Epithelial cell of esophagus (primary cell): ENCODE results near the gene MDM1.

ENCODE experiments used
- DNase-seq: peaks from one replicate; pipeline ENCODE4 v3.0.0; 2010; ENCODE audit warnings: low read depth
- H3K4me3 ChIP-seq: 2 replicates; pipeline ENCODE4 v1.5.1; 2011; ENCODE audit warnings: mild to moderate bottlenecking, low read length, control low read depth
- TF ChIP-seq, protein P1 (sequence below): IDR thresholded peaks from 2 replicates; pipeline ENCODE4 v1.5.1; 2011; ENCODE audit warnings: low read depth, mild to moderate bottlenecking, low read length, control low read depth, inconsistent platforms; ENCODE audit not compliant: insufficient read depth; ENCODE audit errors: missing control alignments

The MDM1 gene

GRCh38 chr12:68367116-68367515 lies 35.0 kb upstream of the MDM1 start:
- TF ChIP-seq, protein P1, sequence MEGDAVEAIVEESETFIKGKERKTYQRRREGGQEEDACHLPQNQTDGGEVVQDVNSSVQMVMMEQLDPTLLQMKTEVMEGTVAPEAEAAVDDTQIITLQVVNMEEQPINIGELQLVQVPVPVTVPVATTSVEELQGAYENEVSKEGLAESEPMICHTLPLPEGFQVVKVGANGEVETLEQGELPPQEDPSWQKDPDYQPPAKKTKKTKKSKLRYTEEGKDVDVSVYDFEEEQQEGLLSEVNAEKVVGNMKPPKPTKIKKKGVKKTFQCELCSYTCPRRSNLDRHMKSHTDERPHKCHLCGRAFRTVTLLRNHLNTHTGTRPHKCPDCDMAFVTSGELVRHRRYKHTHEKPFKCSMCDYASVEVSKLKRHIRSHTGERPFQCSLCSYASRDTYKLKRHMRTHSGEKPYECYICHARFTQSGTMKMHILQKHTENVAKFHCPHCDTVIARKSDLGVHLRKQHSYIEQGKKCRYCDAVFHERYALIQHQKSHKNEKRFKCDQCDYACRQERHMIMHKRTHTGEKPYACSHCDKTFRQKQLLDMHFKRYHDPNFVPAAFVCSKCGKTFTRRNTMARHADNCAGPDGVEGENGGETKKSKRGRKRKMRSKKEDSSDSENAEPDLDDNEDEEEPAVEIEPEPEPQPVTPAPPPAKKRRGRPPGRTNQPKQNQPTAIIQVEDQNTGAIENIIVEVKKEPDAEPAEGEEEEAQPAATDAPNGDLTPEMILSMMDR = no peak
- no peak overlapping the region for H3K4me3 ChIP-seq
- no peak for DNase-seq

GRCh38 chr12:68364893-68365725 lies 32.9 kb upstream of the MDM1 start:
- TF ChIP-seq, protein P1 = no peak
- peak overlapping the region; percentile 13 for H3K4me3 ChIP-seq
- peak; percentile 98 for DNase-seq

GRCh38 chr12:68364328-68364727 lies 32.2 kb upstream of the MDM1 start:
- DNase-seq = no peak
- TF ChIP-seq, protein P1 = no peak
- no peak overlapping the region for H3K4me3 ChIP-seq

DNA sequence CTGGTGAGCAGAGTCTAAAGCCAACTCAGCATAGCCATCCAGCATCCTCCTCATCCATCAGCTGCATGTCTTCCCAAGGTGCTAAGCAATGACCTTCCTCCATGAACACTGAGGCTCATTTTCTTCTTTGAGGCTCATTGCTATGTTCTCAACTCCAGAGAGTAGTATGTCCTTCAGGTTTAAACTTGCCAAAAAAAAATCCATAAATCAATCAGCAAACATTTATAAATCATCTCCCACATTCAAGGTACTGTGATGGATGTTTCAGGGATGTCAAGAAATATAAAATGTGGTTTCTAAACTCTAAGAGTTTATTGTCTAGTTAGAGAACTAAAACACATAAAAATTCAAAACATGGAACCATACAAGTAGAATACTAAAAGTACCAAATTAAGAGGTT lies 29.8 kb upstream of the MDM1 start:
- H3K4me3 ChIP-seq = no peak overlapping the region
- TF ChIP-seq, protein P1 = no peak
- no peak for DNase-seq

DNA sequence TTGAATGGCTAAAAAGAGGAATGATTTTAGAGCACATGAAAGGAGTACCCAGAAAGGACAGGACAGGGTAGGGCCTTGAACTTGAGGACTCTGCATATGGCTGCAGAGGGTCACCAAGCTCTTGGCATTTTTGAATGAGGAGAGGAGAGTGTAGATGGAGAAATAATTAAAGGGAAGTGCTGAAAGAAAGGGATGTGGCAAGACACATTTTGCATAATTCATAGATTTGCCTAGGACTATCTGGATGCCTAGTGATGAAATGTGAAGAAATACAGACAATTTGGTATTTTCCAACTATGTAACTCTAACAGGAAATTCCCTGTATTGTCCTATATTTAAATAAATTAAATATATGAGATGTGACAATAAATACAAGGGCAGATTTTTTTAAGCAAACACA lies 27.5 kb upstream of the MDM1 start:
- TF ChIP-seq, protein P1 = no peak
- DNase-seq = peak; percentile 56
- no peak overlapping the region for H3K4me3 ChIP-seq

DNA sequence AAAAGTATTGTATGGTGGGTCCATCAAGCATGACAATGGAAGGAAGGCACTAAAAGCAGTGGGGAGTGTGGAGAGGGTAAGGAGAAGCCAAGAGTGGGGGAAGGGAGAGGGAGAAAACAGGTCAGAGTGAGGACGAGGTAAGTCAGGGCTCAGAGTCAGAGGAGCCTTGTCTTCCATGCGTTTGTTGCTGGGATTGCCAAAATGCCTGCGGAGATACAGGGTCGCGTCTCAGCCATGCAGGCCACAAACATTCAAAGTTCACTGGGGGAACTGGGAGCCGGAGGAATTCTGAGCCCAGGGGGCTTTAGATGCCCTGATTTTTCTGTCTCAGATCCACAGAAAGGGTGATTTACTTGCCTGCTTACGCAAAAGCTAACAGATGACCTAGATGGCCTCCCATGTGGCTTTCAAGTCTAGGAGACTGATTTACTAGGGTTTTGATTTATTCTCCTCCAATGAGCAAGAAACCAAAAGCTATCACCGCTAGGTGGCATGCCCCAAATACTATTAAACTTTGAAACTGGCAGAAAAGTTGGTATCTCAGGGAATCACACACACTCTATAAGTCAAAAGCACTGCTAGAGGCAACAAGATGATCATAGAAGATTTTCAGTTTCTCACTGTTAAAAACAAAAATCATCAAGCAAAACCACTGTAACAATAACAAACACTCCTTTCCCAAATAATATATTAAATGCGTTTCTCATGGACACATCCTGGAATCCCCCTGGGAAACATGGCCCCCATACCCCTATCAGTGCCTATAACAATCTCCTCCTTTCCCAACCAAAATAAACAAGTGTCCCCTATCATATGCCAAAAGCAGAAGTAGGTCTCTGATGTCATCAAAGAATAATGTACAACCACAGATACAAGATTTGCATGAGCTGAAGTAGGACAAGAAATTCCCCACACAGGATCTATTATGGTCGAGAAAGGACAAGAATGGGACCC lies 26.6 kb upstream of the MDM1 start:
- peak; percentile 79 for DNase-seq
- H3K4me3 ChIP-seq = no peak overlapping the region
- TF ChIP-seq, protein P1 = peak; percentile 76
